Measurements from ENCODE around the gene CCDC40.

The CCDC40 gene

DNA sequence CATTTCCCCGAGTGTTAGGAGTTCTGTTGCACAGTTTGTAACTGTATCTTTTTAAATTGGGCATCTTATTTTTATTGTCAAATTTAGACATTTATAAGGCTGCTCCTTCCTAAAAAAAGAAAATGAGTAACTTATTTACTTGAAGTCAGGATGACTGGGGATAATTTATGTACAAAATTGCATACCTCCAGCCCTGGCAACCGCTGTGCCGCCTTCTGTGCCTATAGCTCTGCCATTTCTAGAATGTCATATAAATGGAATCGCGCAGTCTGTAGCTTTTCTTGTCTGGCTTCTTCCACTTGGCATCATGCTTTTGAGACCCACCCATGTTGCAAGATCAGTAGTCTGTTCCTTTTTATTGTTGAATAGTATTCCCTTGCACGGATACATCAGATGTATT is 36.0 kb downstream of the CCDC40 start:
- no peak for DNase-seq

DNA sequence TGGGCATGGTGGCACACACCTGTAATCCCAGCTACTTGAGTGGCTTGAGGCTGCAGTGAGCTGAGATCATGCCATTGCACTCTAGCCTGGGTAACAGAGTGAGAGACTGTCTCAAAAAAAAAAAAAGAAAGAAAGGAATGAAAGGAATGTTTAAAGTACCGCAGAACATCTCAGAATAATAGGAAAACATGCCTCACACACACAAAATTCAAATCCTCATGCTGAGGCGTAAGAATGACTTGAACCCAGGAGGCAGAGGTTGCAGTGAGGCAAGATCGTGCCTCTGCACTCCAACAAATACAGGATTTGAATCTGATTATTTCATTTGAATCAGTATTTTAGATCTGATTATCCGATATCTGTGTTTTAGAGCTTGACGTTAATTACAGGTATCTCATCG is 43.6 kb downstream of the CCDC40 start:
- TF ChIP-seq, protein P1, sequence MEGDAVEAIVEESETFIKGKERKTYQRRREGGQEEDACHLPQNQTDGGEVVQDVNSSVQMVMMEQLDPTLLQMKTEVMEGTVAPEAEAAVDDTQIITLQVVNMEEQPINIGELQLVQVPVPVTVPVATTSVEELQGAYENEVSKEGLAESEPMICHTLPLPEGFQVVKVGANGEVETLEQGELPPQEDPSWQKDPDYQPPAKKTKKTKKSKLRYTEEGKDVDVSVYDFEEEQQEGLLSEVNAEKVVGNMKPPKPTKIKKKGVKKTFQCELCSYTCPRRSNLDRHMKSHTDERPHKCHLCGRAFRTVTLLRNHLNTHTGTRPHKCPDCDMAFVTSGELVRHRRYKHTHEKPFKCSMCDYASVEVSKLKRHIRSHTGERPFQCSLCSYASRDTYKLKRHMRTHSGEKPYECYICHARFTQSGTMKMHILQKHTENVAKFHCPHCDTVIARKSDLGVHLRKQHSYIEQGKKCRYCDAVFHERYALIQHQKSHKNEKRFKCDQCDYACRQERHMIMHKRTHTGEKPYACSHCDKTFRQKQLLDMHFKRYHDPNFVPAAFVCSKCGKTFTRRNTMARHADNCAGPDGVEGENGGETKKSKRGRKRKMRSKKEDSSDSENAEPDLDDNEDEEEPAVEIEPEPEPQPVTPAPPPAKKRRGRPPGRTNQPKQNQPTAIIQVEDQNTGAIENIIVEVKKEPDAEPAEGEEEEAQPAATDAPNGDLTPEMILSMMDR (IDR thresholded peaks at IDR 0.05): no peak
- no peak for DNase-seq
- Mint-ChIP-seq H3K27me3 (ENCODE audit: low read depth, poor library complexity) (no peaks in the 10 kb centered on the region), H3K36me3 (ENCODE audit: low read depth) (peaks cover 9% of the 10 kb centered on the region), H3K4me1 (no peaks in the 10 kb centered on the region), H3K4me3 (no peak overlapping the region), H3K27ac (no peak overlapping the region), H3K9me3 (peaks cover 9% of the 10 kb centered on the region)

More for the DNA sequence above, 36.0 kb downstream of the CCDC40 start:
- no peak overlapping the region for H3K27ac Mint-ChIP-seq
- H3K36me3 Mint-ChIP-seq (ENCODE audit: low read depth): peaks cover 8% of the 10 kb centered on the region
- peaks cover 19% of the 10 kb centered on the region for H3K4me1 Mint-ChIP-seq
- peaks cover 3% of the 10 kb centered on the region for H3K27me3 Mint-ChIP-seq (ENCODE audit: low read depth, poor library complexity)
- H3K4me3 Mint-ChIP-seq: no peak overlapping the region
- TF ChIP-seq, protein P1 (IDR thresholded peaks at IDR 0.05): no peak
- peaks cover under 1% of the 10 kb centered on the region for H3K9me3 Mint-ChIP-seq

DNA sequence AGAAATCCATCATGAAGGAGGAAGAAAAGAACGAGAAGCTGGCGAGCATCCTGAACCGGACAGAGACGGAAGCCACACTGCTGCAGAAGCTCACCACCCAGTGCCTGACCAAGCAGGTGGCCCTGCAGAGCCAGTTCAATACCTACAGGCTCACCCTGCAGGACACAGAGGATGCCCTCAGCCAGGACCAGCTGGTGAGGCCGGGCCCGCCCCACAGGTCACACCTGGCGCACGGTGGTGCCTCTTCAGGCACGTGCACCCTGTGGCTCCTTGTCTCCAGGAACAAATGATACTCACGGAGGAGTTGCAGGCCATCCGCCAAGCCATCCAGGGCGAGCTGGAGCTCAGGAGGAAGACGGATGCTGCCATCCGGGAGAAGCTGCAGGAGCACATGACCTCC is 45.2 kb downstream of the CCDC40 start:
- no peak for DNase-seq
- no peak overlapping the region for H3K4me3 Mint-ChIP-seq
- H3K27ac Mint-ChIP-seq: peak overlapping the region; percentile 24
- no peaks in the 10 kb centered on the region for H3K27me3 Mint-ChIP-seq (ENCODE audit: low read depth, poor library complexity)
- TF ChIP-seq, protein P1 (IDR thresholded peaks at IDR 0.05): no peak
- peaks cover 4% of the 10 kb centered on the region for H3K36me3 Mint-ChIP-seq (ENCODE audit: low read depth)
- H3K4me1 Mint-ChIP-seq: no peaks in the 10 kb centered on the region
- H3K9me3 Mint-ChIP-seq: peaks cover 9% of the 10 kb centered on the region

DNA sequence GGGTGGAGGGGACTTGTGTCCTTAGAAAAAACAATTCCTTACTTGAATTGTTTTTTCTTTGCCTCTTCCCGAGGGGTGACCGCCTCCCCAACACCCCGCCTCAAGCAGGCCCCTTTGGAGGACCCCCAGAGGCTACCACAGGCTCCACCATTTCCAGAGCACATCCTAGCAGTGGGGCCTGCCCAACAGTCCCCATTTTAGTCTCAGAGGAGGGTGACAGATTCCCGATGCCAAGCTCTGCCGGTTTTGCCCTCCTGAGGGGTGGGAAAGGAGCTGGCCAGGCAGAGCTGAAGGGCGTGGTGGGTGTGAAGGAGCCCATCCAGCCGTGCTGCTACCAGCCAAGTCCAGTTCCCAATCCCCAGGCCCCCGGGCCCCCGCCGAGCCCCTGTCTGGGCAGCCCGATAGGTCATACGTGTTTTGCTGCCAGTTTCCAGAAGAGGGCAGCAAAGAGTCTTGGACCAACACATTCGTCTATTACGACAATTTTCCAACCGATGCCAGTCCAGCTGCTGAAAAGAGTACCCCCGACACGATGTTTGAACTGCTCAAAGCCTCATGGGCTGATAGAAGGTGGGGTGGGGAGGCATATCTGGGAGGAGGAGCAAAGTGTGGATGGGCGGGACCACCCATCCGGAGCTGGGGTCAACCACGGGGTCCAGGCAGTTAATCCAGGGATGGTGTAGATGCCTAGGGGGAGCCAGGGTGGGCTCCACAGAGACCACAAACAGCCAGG is 46.1 kb downstream of the CCDC40 start:
- peaks cover 7% of the 10 kb centered on the region for H3K9me3 Mint-ChIP-seq
- H3K4me1 Mint-ChIP-seq: no peaks in the 10 kb centered on the region
- TF ChIP-seq, protein P1 (IDR thresholded peaks at IDR 0.05): peak; percentile 75
- no peak overlapping the region for H3K4me3 Mint-ChIP-seq
- peak; percentile 81 for DNase-seq
- peaks cover 3% of the 10 kb centered on the region for H3K36me3 Mint-ChIP-seq (ENCODE audit: low read depth)
- no peaks in the 10 kb centered on the region for H3K27me3 Mint-ChIP-seq (ENCODE audit: low read depth, poor library complexity)
- no peak overlapping the region for H3K27ac Mint-ChIP-seq

DNA sequence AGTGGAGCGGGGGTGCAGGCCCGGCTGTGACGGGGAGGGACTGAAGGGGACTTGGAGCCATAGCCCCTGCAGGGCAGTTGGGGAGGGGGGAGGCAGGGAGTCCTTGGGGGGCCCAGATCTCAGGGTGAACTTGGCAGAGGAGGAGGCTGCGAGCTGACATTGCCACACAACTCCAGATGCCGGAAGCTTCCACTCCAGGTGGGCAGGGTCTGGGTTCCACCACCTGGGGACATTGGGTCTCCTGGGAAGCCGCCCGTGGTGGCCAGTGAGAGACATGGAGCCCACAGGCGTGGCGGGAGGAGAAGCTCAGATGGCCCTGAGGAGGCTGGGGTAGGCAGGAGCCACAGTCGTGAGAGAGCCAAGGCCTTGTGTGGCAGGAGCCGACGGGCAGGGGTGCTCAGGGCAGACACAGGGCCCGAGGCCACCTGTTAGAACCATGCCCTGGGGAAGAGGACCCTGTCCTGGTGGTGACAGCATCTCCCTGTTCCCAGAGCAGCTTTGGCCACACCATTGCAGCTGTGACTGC is 46.8 kb downstream of the CCDC40 start:
- TF ChIP-seq, protein P1 (IDR thresholded peaks at IDR 0.05): no peak
- Mint-ChIP-seq H3K36me3 (ENCODE audit: low read depth) (no peaks in the 10 kb centered on the region), H3K27ac (no peak overlapping the region), H3K9me3 (peaks cover 3% of the 10 kb centered on the region), H3K4me3 (no peak overlapping the region), H3K27me3 (ENCODE audit: low read depth, poor library complexity) (no peaks in the 10 kb centered on the region), H3K4me1 (no peaks in the 10 kb centered on the region)
- no peak for DNase-seq

DNA sequence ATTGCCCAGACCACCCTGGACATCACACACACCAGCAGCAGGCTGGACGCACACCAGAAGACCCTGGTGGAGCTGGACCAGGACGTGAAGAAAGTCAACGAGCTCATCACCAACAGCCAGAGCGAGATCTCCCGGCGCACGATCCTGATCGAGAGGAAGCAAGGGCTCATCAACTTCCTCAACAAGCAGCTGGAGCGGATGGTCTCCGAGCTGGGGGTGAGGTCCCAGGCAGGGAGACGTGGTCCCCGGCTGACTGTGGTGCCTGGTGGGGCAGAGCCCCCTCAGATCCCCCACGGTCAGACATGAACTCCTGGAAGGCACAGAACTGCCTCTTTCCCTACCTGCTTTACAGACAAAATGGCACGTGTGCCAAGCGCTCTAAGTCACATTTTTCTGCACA is 48.3 kb downstream of the CCDC40 start:
- H3K27ac Mint-ChIP-seq: no peak overlapping the region
- H3K27me3 Mint-ChIP-seq (ENCODE audit: low read depth, poor library complexity): peaks cover 5% of the 10 kb centered on the region
- no peaks in the 10 kb centered on the region for H3K4me1 Mint-ChIP-seq
- TF ChIP-seq, protein P1 (IDR thresholded peaks at IDR 0.05): no peak
- DNase-seq: no peak
- no peak overlapping the region for H3K4me3 Mint-ChIP-seq
- H3K9me3 Mint-ChIP-seq: no peaks in the 10 kb centered on the region
- H3K36me3 Mint-ChIP-seq (ENCODE audit: low read depth): peaks cover 4% of the 10 kb centered on the region
